Measurements from ENCODE around the gene NCBP2. TPM values are rescaled to one million over a fixed set of nuclear protein-coding genes. Genes with fewer than 3 reads are reported as not detected.

The NCBP2 gene
- total and polyA plus RNA-seq, 7 donors: 33.1 to 78.5 (median 51.2) TPM

DNA sequence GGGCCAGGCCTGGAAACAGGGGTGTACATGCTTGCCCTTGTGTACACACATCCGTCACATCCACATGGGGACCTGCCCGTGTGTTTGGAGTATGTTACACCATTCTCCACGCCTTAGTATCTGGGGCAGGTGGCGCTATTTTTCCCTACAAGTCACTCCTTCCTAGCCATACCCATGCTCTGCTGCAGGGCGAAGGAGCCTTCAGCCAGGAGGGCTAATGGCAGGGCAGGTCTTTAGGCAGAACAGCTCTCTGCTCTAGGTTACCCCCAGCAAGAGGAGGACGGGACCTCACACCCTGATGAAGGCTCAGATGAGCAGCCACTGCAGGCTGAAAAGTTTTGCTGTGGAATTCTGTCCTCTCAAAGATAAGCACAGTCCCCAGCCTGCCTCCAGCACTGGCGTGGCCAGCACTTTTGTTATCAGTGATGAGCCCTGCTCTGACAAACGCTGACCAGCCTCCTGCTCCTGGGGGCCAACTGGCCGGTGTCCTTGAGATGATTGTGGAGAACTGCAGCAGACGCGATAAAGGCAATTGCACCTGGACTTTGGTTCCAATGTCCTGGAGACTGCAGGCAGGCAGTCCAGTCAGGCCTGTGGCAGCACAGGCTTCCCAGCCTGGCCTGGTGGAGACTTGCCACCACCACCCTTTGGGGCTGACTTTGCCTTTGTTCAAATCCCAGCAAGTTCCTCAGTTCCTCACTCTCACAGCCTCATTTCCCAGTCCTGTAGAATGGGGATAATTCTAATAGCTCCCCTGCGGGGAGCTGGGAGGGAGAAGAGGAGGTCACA, 46.1 kb upstream of the NCBP2 start:
- Histone ChIP-seq H3K27me3 (ENCODE audit: insufficient read depth in 3 of 3, low read length in 2 of 3) (no peaks in the 10 kb centered on the region), H3K4me3 (no peak overlapping the region), H3K9me3 (peaks cover 1% of the 10 kb centered on the region), H3K27ac (no peak overlapping the region), H3K36me3 (ENCODE audit: insufficient read depth in 1 of 2, low read depth in 1 of 2) (no peaks in the 10 kb centered on the region), H3K4me1 (no peaks in the 10 kb centered on the region)
- DNase-seq (peak in 1 of 2 donors; percentile 26), ATAC-seq (no peak)
- WGBS, 3 donors: 74 to 76% (median 74%) methylated on average over 12 of the region's 12 CpGs
- TF ChIP-seq, protein P1, sequence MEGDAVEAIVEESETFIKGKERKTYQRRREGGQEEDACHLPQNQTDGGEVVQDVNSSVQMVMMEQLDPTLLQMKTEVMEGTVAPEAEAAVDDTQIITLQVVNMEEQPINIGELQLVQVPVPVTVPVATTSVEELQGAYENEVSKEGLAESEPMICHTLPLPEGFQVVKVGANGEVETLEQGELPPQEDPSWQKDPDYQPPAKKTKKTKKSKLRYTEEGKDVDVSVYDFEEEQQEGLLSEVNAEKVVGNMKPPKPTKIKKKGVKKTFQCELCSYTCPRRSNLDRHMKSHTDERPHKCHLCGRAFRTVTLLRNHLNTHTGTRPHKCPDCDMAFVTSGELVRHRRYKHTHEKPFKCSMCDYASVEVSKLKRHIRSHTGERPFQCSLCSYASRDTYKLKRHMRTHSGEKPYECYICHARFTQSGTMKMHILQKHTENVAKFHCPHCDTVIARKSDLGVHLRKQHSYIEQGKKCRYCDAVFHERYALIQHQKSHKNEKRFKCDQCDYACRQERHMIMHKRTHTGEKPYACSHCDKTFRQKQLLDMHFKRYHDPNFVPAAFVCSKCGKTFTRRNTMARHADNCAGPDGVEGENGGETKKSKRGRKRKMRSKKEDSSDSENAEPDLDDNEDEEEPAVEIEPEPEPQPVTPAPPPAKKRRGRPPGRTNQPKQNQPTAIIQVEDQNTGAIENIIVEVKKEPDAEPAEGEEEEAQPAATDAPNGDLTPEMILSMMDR (IDR thresholded peaks at IDR 0.05): no peak
- intact Hi-C loops (cut with DNase I): no loop called here

DNA sequence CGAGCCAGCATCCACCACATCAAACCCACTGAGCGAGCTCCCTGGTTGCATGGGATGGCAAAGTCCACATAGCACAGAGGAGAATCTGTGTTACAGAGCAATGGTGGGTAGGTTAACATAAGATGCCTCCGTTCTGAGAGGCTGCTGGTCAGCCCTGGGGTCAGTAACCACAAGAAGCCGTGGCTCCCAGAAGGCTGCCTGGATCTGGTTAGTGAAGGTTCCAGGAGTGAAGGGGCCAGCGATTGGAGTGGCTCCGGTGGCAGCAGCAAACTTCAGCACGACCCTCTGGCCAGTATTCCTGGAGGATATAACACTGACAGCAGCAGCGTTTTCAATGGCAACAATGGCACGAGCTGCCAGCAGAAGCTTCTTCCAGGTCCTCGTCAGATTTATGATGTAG, 44.7 kb upstream of the NCBP2 start:
- DNase-seq: no peak
- TF ChIP-seq, protein P1 (IDR thresholded peaks at IDR 0.05): no peak
- no peaks in the 10 kb centered on the region for H3K4me1 ChIP-seq
- intact Hi-C loops (cut with DNase I): no loop called here
- peaks cover 11% of the 10 kb centered on the region for H3K9me3 ChIP-seq
- H3K27ac ChIP-seq: no peak overlapping the region
- WGBS, 3 donors: 65 to 78% (median 77%) methylated on average over 10 of the region's 10 CpGs
- no peak overlapping the region for H3K4me3 ChIP-seq
- no peaks in the 10 kb centered on the region for H3K36me3 ChIP-seq (ENCODE audit: insufficient read depth in 1 of 2, low read depth in 1 of 2)
- ATAC-seq: no peak
- no peaks in the 10 kb centered on the region for H3K27me3 ChIP-seq (ENCODE audit: insufficient read depth in 3 of 3, low read length in 2 of 3)

DNA sequence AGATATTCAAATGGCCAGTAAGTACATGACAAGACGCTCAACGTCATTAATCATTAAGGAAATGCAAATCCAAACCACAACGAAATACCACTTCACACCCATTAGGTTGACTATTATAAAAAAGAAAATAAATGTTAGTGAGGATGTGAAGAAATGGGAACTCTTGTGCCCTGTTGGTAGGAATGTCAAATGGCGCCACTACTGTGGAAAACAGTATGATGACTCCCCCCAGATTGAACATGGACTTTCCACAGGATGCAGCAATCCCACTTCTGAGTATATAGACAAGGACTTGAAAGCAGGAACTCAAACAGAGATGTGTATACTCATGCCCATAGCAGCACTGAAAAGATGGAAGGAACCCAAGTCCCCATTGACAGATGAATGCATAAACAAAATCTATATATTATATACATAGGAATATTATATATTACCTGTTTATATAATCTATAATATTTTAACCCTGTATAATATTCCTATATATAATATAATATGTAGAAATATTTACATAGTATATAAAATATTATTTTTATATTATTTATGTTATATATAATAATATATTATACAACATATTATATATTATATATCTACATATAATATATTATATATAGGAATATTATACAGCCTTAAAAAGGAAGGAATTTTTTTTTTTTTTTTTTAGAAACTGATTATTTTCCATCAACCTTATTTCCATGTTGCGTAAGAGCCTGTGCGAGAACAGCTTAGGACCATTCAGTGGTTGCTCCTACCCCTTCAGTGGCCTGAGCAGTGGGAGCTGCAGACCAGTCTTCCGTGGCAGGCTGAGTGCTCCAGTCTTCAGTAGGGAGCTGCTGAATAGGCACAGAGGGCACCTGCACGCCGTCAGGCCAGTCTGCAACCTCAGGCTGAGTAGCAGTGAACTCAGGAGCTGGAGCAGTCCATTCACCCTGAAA, 43.9 kb upstream of the NCBP2 start:
- Histone ChIP-seq H3K4me3 (no peak overlapping the region), H3K9me3 (peaks cover 11% of the 10 kb centered on the region), H3K4me1 (no peaks in the 10 kb centered on the region), H3K27me3 (ENCODE audit: insufficient read depth in 3 of 3, low read length in 2 of 3) (no peaks in the 10 kb centered on the region), H3K36me3 (ENCODE audit: insufficient read depth in 1 of 2, low read depth in 1 of 2) (no peaks in the 10 kb centered on the region), H3K27ac (no peak overlapping the region)
- DNase-seq (no peak), ATAC-seq (no peak)
- TF ChIP-seq, protein P1 (IDR thresholded peaks at IDR 0.05): no peak
- WGBS, 3 donors: 87 to 93% (median 90%) methylated on average over 9 of the region's 9 CpGs
- intact Hi-C loops (cut with DNase I): no loop called here

DNA sequence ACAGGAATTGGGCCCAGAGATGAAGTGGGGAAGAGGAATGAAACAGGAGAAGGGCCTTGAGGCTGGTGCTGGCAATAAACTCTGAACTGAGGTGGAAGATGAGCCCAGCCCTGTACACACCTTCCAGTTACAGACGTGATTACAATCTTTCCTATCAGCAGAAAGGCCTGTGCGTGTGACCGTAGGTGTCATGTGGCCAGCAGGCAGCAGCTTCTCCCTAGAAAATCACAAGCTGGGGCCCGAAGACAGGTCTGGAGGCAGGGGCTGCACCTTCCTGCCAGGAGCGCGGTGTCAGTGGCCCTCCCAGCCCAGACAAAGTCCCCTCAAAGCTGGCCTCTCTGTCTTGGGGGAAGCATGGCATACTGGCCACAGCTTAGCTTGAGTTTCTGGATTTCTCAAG, 43.0 kb upstream of the NCBP2 start:
- no peak overlapping the region for H3K4me3 ChIP-seq
- H3K27ac ChIP-seq: no peak overlapping the region
- WGBS, 3 donors: 79 to 84% (median 83%) methylated on average over 6 of the region's 6 CpGs
- intact Hi-C loops (cut with DNase I): no loop called here
- no peaks in the 10 kb centered on the region for H3K27me3 ChIP-seq (ENCODE audit: insufficient read depth in 3 of 3, low read length in 2 of 3)
- ATAC-seq (no peak), DNase-seq (no peak)
- no peaks in the 10 kb centered on the region for H3K4me1 ChIP-seq
- H3K36me3 ChIP-seq (ENCODE audit: insufficient read depth in 1 of 2, low read depth in 1 of 2): no peaks in the 10 kb centered on the region
- H3K9me3 ChIP-seq: peaks cover 11% of the 10 kb centered on the region
- TF ChIP-seq, protein P1 (IDR thresholded peaks at IDR 0.05): no peak
